ENCODE data around the gene TOX3.

Gene TOX3

DNA sequence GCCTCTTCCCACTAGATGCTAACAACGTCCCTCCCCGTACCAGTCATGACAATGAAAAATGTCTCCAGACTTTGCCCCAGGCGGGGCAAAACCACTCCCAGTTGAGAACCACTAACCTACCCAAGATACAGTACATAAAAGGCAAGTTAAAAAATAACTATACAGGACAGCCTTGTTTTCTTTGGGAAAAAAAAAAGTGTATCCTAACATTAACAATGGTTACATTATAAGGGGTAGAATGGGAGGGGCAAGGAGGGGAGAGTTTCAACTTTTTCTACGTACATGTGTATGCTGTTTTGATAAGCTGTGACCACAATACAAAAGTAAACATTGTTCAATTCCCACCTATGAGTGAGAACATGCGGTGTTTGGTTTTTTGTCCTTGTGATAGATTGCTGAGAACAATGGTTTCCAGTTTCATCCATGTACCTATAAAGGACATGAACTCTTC lies 94.9 kb downstream of the TOX3 start:
- no peaks in the 10 kb centered on the region for H3K79me2 ChIP-seq (ENCODE audit: insufficient read depth, low read length)
- no peaks in the 10 kb centered on the region for H3K4me1 ChIP-seq (ENCODE audit: insufficient read depth, low read length, severe bottlenecking)
- no peak overlapping the region for H3K4me2 ChIP-seq (ENCODE audit: low read length)
- TF ChIP-seq, protein P1, sequence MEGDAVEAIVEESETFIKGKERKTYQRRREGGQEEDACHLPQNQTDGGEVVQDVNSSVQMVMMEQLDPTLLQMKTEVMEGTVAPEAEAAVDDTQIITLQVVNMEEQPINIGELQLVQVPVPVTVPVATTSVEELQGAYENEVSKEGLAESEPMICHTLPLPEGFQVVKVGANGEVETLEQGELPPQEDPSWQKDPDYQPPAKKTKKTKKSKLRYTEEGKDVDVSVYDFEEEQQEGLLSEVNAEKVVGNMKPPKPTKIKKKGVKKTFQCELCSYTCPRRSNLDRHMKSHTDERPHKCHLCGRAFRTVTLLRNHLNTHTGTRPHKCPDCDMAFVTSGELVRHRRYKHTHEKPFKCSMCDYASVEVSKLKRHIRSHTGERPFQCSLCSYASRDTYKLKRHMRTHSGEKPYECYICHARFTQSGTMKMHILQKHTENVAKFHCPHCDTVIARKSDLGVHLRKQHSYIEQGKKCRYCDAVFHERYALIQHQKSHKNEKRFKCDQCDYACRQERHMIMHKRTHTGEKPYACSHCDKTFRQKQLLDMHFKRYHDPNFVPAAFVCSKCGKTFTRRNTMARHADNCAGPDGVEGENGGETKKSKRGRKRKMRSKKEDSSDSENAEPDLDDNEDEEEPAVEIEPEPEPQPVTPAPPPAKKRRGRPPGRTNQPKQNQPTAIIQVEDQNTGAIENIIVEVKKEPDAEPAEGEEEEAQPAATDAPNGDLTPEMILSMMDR (IDR thresholded peaks at IDR 0.05; ENCODE audit: low read length) = no peak
- TF ChIP-seq EZH2 (IDR thresholded peaks at IDR 0.05; ENCODE audit: borderline replicate concordance, low read length) = no peak
- no peaks in the 10 kb centered on the region for H4K20me1 ChIP-seq (ENCODE audit: insufficient read depth, low read length)
- no peak overlapping the region for H3K4me3 ChIP-seq (ENCODE audit: low read depth, low read length, poor library complexity, severe bottlenecking)
- H2AFZ ChIP-seq (ENCODE audit: low read length) = no peak overlapping the region
- no peaks in the 10 kb centered on the region for H3F3A ChIP-seq (ENCODE audit: insufficient read depth, low read length)
- no peaks in the 10 kb centered on the region for H3K9me3 ChIP-seq (ENCODE audit: low read length)
- no peaks in the 10 kb centered on the region for H3K27me3 ChIP-seq (ENCODE audit: insufficient read depth, low read length)
- no peak overlapping the region for H3K27ac ChIP-seq (ENCODE audit: low read depth, low read length, poor library complexity, severe bottlenecking)
- no peaks in the 10 kb centered on the region for H3K36me3 ChIP-seq (ENCODE audit: insufficient read depth, low read length)
- no peak overlapping the region for H3K9ac ChIP-seq (ENCODE audit: low read length)
- H3K9me2 ChIP-seq (ENCODE audit: low read depth, low read length) = no peaks in the 10 kb centered on the region

GRCh38 chr16:52450916-52451315 lies 96.0 kb downstream of the TOX3 start:
- no peaks in the 10 kb centered on the region for H3K9me3 ChIP-seq (ENCODE audit: low read length)
- no peaks in the 10 kb centered on the region for H3F3A ChIP-seq (ENCODE audit: insufficient read depth, low read length)
- no peaks in the 10 kb centered on the region for H3K4me1 ChIP-seq (ENCODE audit: insufficient read depth, low read length, severe bottlenecking)
- no peaks in the 10 kb centered on the region for H3K36me3 ChIP-seq (ENCODE audit: insufficient read depth, low read length)
- H3K27ac ChIP-seq (ENCODE audit: low read depth, low read length, poor library complexity, severe bottlenecking) = no peak overlapping the region
- no peak overlapping the region for H2AFZ ChIP-seq (ENCODE audit: low read length)
- TF ChIP-seq, protein P1 (IDR thresholded peaks at IDR 0.05; ENCODE audit: low read length) = no peak
- H3K4me2 ChIP-seq (ENCODE audit: low read length) = no peak overlapping the region
- no peaks in the 10 kb centered on the region for H3K27me3 ChIP-seq (ENCODE audit: insufficient read depth, low read length)
- H3K9ac ChIP-seq (ENCODE audit: low read length) = no peak overlapping the region
- H3K9me2 ChIP-seq (ENCODE audit: low read depth, low read length) = no peaks in the 10 kb centered on the region
- no peaks in the 10 kb centered on the region for H3K79me2 ChIP-seq (ENCODE audit: insufficient read depth, low read length)
- H4K20me1 ChIP-seq (ENCODE audit: insufficient read depth, low read length) = no peaks in the 10 kb centered on the region
- no peak overlapping the region for H3K4me3 ChIP-seq (ENCODE audit: low read depth, low read length, poor library complexity, severe bottlenecking)

- H3K4me3 ChIP-seq (ENCODE audit: low read depth, low read length, poor library complexity, severe bottlenecking) = no peak overlapping the region
- TF ChIP-seq, protein P1 (IDR thresholded peaks at IDR 0.05; ENCODE audit: low read length) = no peak
- TF ChIP-seq EZH2 (IDR thresholded peaks at IDR 0.05; ENCODE audit: borderline replicate concordance, low read length) = no peak
- H3K9me2 ChIP-seq (ENCODE audit: low read depth, low read length) = no peaks in the 10 kb centered on the region
- H3K4me1 ChIP-seq (ENCODE audit: insufficient read depth, low read length, severe bottlenecking) = no peaks in the 10 kb centered on the region
- H3K79me2 ChIP-seq (ENCODE audit: insufficient read depth, low read length) = no peaks in the 10 kb centered on the region
- no peaks in the 10 kb centered on the region for H3K9me3 ChIP-seq (ENCODE audit: low read length)
- no peaks in the 10 kb centered on the region for H3K36me3 ChIP-seq (ENCODE audit: insufficient read depth, low read length)
- H3K9ac ChIP-seq (ENCODE audit: low read length) = no peak overlapping the region
- H3F3A ChIP-seq (ENCODE audit: insufficient read depth, low read length) = no peaks in the 10 kb centered on the region
- H3K27me3 ChIP-seq (ENCODE audit: insufficient read depth, low read length) = no peaks in the 10 kb centered on the region
- no peaks in the 10 kb centered on the region for H4K20me1 ChIP-seq (ENCODE audit: insufficient read depth, low read length)
- H3K27ac ChIP-seq (ENCODE audit: low read depth, low read length, poor library complexity, severe bottlenecking) = no peak overlapping the region
- H3K4me2 ChIP-seq (ENCODE audit: low read length) = no peak overlapping the region
- H2AFZ ChIP-seq (ENCODE audit: low read length) = no peak overlapping the region
These were observed 96.7 kb downstream of the TOX3 start for GRCh38 chr16:52450241-52450640.

Data from OCI-LY1 (cell line).